Measurements from ENCODE around the gene USP32.

USP32 gene

GRCh38 chr17:60134396-60135150, 257.4 kb downstream of the USP32 start:
- peak; percentile 49 for DNase-seq (ENCODE audit: low spot score)

- DNase-seq (ENCODE audit: low spot score), result no peak
Observed at GRCh38 chr17:60130466-60130865, 261.5 kb downstream of the USP32 start.

GRCh38 chr17:60129164-60129563, 262.8 kb downstream of the USP32 start:
- no peak for DNase-seq (ENCODE audit: low spot score)

Measured in left forelimb (tissue), 1 donor.